WERI-Rb-1 (cell line): ENCODE data around the gene OR56A1.
"Not testable (repeated sequence)": the region's sequence is repeated elsewhere in the genome, so short reads cannot be mapped to it uniquely, and the experiment has no call there.

ENCODE experiments used
- DNase-seq: peaks from one replicate; pipeline ENCODE4 v3.0.0-alpha.2; 2020
- H3K27ac ChIP-seq: fragments of 250-450 bp; sonication (Bioruptor Pico); 2 replicates; pipeline ENCODE4 v1.5.1; 2020; ENCODE audit warnings: mild to moderate bottlenecking, moderate library complexity
- H3K27me3 ChIP-seq: fragments of 250-450 bp; sonication (Bioruptor Pico); 2 replicates; pipeline ENCODE4 v1.5.1; 2021; ENCODE audit warnings: mild to moderate bottlenecking, low read depth, moderate library complexity; ENCODE audit not compliant: insufficient read depth, severe bottlenecking
- H3K36me3 ChIP-seq: fragments of 250-450 bp; sonication (Bioruptor Pico); 2 replicates; pipeline ENCODE4 v1.5.1; 2020; ENCODE audit warnings: mild to moderate bottlenecking, moderate library complexity
- H3K4me3 ChIP-seq: 2 replicates; pipeline ENCODE4 v1.5.1; 2011; ENCODE audit warnings: low read depth, mild to moderate bottlenecking, control low read depth, low read length
- H3K9me3 ChIP-seq: fragments of 250-450 bp; sonication (Bioruptor Pico); 2 replicates; pipeline ENCODE4 v1.5.1; 2021; ENCODE audit warnings: mild to moderate bottlenecking, moderate library complexity; ENCODE audit not compliant: severe bottlenecking
- TF ChIP-seq, protein P1 (sequence below): IDR thresholded peaks from 2 replicates; pipeline ENCODE4 v1.5.1; 2011; ENCODE audit warnings: low read depth, mild to moderate bottlenecking, control low read depth, inconsistent platforms, low read length

OR56A1 gene, protein sequence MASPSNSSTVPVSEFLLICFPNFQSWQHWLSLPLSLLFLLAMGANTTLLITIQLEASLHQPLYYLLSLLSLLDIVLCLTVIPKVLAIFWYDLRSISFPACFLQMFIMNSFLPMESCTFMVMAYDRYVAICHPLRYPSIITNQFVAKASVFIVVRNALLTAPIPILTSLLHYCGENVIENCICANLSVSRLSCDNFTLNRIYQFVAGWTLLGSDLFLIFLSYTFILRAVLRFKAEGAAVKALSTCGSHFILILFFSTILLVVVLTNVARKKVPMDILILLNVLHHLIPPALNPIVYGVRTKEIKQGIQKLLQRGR

DNA sequence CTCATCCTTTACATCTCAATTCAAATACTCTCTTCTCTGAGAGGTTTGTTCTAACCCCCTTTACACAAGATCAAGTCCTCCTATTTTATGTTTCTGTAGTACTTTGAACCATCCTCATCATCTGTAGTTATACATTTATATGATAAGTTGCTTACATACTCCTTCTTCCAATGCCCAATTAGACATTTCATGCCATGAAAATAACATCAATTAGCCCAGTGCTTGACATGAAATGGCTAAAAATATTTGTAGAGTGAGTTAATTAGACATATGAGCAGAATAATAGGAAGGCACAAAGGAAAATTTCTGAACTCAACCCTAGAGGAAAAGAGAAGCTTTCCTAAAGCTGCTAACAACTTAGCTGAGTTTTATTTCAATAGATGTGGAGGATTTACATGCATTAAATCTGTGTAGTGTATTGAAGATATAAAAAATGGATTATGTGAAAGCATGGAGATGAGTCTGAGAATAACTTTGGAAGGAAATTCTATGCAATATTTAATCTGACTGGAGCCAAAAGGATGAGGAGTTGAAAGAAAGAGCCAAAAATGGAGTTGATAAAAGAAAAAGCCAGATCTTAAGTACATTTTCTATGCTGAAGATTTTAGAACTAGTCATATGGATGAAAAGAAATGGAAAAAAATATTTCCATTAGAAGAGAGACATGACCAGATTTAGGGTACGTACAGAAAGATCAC lies at the start of gene OR56A1:
OR56A1 (minus strand) TSS at position 51 of the 698 bp plus-strand sequence. CDS start 3,066 bp downstream, outside the sequence.
- Histone ChIP-seq H3K27me3 (peaks cover 53% of the 10 kb centered on the region), H3K36me3 (no peaks in the 10 kb centered on the region), H3K27ac (no peak within 1 kb of the TSS), H3K9me3 (no peaks in the 10 kb centered on the region), H3K4me3 (no peak within 1 kb of the TSS)
- no peak for DNase-seq
- TF ChIP-seq, protein P1, sequence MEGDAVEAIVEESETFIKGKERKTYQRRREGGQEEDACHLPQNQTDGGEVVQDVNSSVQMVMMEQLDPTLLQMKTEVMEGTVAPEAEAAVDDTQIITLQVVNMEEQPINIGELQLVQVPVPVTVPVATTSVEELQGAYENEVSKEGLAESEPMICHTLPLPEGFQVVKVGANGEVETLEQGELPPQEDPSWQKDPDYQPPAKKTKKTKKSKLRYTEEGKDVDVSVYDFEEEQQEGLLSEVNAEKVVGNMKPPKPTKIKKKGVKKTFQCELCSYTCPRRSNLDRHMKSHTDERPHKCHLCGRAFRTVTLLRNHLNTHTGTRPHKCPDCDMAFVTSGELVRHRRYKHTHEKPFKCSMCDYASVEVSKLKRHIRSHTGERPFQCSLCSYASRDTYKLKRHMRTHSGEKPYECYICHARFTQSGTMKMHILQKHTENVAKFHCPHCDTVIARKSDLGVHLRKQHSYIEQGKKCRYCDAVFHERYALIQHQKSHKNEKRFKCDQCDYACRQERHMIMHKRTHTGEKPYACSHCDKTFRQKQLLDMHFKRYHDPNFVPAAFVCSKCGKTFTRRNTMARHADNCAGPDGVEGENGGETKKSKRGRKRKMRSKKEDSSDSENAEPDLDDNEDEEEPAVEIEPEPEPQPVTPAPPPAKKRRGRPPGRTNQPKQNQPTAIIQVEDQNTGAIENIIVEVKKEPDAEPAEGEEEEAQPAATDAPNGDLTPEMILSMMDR: no peak

DNA sequence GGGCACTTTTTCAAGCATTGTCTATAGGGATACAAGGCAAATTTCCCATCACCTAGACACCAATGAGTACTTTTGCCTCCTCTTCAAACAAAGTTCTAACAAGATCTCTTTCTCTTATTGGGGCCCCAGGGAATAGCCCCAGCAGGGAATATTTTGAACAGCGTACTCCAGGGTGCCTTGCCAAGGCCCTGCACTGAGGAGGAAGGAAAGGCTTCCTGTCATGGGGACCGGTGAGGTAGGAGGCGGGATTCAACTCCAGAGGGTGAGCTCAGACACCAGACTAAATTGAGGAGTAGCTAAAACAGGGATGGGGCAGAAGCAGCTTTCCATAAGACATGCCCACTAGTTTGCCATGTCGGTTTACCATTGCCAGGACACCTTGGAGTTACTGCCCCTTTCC lies 48.9 kb upstream of the OR56A1 start:
- peaks cover 9% of the 10 kb centered on the region for H3K9me3 ChIP-seq
- no peak overlapping the region for H3K4me3 ChIP-seq
- no peak overlapping the region for H3K27ac ChIP-seq
- no peak for DNase-seq
- peaks cover 50% of the 10 kb centered on the region for H3K27me3 ChIP-seq
- H3K36me3 ChIP-seq: no peaks in the 10 kb centered on the region
- TF ChIP-seq, protein P1: no peak

DNA sequence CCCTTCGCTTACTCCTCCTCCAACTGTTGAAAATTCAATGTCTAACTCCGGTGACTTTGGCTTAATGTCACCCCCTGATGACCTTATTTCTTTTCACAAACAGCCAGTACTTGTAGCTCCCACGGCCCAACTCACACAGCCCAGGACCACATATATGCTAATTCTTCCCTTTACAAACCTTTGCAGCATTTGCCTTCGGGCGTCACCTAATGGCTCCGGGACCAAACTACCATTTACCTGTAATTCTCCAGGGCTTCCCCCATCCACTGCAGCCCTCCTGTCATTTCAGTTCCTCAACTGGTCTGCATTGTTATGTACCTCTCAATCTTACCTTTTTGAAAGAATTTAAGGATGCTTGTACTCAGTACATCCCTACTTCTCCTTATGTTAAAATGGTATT lies 47.2 kb upstream of the OR56A1 start:
- TF ChIP-seq, protein P1: no peak
- DNase-seq: no peak
- H3K36me3 ChIP-seq: no peaks in the 10 kb centered on the region
- H3K4me3 ChIP-seq: no peak overlapping the region
- peaks cover 37% of the 10 kb centered on the region for H3K27me3 ChIP-seq
- no peak overlapping the region for H3K27ac ChIP-seq
- peaks cover 9% of the 10 kb centered on the region for H3K9me3 ChIP-seq

DNA sequence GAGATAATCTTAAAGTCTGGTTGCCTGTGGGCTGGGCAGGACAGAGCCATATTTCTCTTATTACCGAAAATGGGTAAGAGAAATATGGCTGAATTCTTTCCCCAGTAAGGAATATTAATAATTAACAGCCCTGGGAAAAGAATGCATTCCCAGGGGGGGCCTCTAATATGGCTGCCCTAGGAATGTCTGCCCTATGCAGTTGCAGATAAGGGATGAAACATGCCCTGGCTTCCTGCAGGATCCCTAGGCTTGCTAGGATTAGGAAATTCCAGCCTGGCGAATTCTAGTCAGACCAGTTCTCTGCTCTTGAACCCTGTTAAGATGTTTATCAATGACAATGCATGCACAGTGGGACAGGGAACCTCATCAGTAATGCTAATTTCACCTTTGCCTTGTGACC lies 45.9 kb upstream of the OR56A1 start:
- not testable (repeated sequence) for H3K4me3 ChIP-seq, DNase-seq, H3K36me3 ChIP-seq, H3K27ac ChIP-seq, H3K9me3 ChIP-seq
- H3K27me3 ChIP-seq: peaks cover 29% of the 10 kb centered on the region

DNA sequence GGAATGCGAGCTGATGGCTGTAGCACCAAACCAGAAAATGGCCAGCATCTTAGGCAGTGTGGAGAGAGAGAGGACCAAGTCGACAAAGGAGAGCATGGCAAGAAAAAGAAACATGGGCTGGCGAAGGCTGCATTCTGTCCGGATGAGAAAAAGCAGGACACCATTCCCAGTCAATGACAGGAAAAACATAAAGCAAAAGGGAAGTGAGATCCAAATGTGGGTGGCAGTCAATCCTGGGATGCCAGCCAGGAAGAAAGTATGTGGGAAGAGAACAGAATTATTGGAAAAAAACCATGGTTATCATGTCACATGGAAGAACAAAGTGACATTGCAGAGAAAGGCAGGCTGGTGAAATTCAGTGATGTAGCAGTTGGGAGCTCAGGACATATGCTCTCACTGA lies 36.9 kb upstream of the OR56A1 start:
- TF ChIP-seq, protein P1: no peak
- no peak for DNase-seq
- peaks cover 30% of the 10 kb centered on the region for H3K27me3 ChIP-seq
- H3K9me3 ChIP-seq: no peaks in the 10 kb centered on the region
- no peaks in the 10 kb centered on the region for H3K36me3 ChIP-seq
- no peak overlapping the region for H3K4me3 ChIP-seq
- no peak overlapping the region for H3K27ac ChIP-seq

DNA sequence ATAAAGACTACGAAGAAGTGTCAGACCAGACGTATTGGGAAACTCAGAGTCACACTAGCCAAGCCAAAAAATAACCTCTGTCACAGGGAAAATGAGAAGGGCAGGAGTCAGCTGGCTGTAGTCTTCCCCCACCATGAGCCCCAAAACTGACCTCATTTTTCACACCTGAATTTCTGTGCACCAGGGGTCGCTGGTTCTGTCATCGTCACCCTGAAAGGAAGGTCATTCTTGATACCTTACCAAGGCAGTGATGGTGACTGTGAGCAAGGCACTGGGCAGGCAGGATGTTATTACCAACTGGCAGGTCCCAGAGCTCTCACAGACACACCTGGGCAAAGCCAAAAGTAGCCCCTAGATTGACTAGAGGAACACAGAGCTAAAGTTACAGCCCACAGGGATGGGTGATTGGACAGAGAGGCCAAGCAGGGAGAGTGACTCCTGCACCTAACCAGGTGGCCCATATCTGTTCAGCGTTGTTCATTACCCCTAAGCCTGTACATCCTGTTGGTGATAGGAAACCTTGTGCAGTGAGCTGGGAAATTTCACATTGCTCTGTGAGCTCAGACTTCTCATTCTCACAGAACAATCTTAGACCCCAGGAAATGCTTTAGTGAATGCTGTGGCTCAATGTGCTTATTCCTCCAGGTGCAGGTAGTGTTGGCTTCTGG lies 32.3 kb upstream of the OR56A1 start:
- Histone ChIP-seq H3K9me3 (no peaks in the 10 kb centered on the region), H3K4me3 (no peak overlapping the region), H3K27ac (no peak overlapping the region), H3K36me3 (no peaks in the 10 kb centered on the region), H3K27me3 (peaks cover 48% of the 10 kb centered on the region)
- TF ChIP-seq, protein P1: no peak; the same call in 1 of the 2 replicates
- DNase-seq: no peak
